ENCODE data around the gene FREM1. TPM values are rescaled to one million over a fixed set of nuclear protein-coding genes. Genes with fewer than 3 reads are reported as not detected.

Gene FREM1
- total and polyA plus RNA-seq, 4 donors = 0.33 to 21.8 (median 1.3) TPM

DNA sequence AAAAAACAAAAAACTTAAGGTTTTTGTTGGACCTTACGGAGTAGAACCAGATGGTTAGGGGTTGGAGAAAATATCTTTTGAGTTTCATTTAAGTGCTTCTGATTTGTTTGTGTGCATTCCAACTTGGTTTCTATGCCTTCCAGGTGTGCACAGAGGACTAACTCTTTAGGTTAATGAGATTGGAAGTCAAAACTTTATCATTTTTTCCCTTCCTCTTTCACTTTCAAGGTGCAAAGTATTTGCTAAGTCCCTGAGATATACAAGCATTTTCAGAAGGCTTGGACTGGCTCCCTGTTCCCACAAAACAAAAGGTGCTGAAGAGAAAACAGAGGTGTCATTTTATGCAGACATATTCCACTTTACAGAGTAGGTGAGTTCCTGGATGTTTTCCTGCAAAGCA, 157.4 kb downstream of the FREM1 start:
- Histone ChIP-seq H3K9me3 (ENCODE audit: control insufficient read depth in 4 of 4, insufficient read depth in 3 of 4, low read length in 3 of 4) (peaks cover 0 to 2% (median 0%) of the 10 kb centered on the region in 4 donors), H3K4me1 (ENCODE audit: control insufficient read depth in 5 of 5, insufficient read depth in 5 of 5, low read length in 5 of 5) (peaks cover 0 to 12% (median 4%) of the 10 kb centered on the region in 5 donors), H3K27ac (ENCODE audit: low read depth in 1 of 2, low read length in 1 of 2) (no peak overlapping the region), H3K27me3 (ENCODE audit: control insufficient read depth in 3 of 3, insufficient read depth in 3 of 3, low read length in 2 of 3) (no peaks in the 10 kb centered on the region), H3K4me3 (no peak overlapping the region), H3K9ac (ENCODE audit: insufficient read depth in 1 of 2, low read length in 2 of 2) (no peak overlapping the region), H3K36me3 (ENCODE audit: control insufficient read depth in 4 of 4, insufficient read depth in 4 of 4, low read length in 4 of 4) (peaks cover 0 to 23% (median 9%) of the 10 kb centered on the region in 4 donors)
- ATAC-seq (ENCODE audit: insufficient read depth, low FRiP score) (no peak), DNase-seq (no peak)
- WGBS, 2 donors = 82 to 92% methylated on average over 1 of the region's 1 CpG
- TF ChIP-seq, protein P1, sequence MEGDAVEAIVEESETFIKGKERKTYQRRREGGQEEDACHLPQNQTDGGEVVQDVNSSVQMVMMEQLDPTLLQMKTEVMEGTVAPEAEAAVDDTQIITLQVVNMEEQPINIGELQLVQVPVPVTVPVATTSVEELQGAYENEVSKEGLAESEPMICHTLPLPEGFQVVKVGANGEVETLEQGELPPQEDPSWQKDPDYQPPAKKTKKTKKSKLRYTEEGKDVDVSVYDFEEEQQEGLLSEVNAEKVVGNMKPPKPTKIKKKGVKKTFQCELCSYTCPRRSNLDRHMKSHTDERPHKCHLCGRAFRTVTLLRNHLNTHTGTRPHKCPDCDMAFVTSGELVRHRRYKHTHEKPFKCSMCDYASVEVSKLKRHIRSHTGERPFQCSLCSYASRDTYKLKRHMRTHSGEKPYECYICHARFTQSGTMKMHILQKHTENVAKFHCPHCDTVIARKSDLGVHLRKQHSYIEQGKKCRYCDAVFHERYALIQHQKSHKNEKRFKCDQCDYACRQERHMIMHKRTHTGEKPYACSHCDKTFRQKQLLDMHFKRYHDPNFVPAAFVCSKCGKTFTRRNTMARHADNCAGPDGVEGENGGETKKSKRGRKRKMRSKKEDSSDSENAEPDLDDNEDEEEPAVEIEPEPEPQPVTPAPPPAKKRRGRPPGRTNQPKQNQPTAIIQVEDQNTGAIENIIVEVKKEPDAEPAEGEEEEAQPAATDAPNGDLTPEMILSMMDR (IDR thresholded peaks at IDR 0.05; ENCODE audit: control extremely low read depth, extremely low read depth) = no peak

DNA sequence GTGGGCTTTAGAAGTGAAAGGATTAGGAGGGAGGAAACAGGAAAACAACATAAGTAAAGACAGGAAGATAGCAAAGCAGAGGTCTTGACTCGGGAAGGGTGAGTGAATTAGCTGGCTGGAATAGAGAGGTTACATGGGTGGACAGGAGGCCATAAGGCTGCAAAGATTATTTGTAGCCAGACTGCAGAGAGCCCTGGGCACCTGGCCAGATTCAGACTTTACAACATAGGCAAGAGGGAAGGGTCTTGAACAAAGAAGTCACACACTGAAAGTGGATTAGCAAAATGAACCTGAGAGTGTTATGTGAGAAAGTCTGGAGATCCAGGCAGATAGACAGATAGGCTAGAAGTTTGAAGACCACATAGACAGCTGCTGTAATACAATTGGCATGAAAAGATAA, 158.0 kb downstream of the FREM1 start:
- TF ChIP-seq, protein P1 (IDR thresholded peaks at IDR 0.05; ENCODE audit: control extremely low read depth, extremely low read depth) = no peak
- no peak overlapping the region for H3K9ac ChIP-seq (ENCODE audit: insufficient read depth in 1 of 2, low read length in 2 of 2)
- WGBS, 2 donors = 54 to 58% methylated on average over 1 of the region's 1 CpG
- peaks cover 0 to 23% (median 11%) of the 10 kb centered on the region in 4 donors for H3K36me3 ChIP-seq (ENCODE audit: control insufficient read depth in 4 of 4, insufficient read depth in 4 of 4, low read length in 4 of 4)
- DNase-seq (peak; percentile 59 to 81 (median 65)), ATAC-seq (ENCODE audit: insufficient read depth, low FRiP score) (no peak)
- H3K9me3 ChIP-seq (ENCODE audit: control insufficient read depth in 4 of 4, insufficient read depth in 3 of 4, low read length in 3 of 4) = peaks cover 0 to 2% (median 0%) of the 10 kb centered on the region in 4 donors
- H3K4me1 ChIP-seq (ENCODE audit: control insufficient read depth in 5 of 5, insufficient read depth in 5 of 5, low read length in 5 of 5) = peaks cover 0 to 12% (median 4%) of the 10 kb centered on the region in 5 donors
- no peak overlapping the region for H3K27ac ChIP-seq (ENCODE audit: low read depth in 1 of 2, low read length in 1 of 2)
- no peaks in the 10 kb centered on the region for H3K27me3 ChIP-seq (ENCODE audit: control insufficient read depth in 3 of 3, insufficient read depth in 3 of 3, low read length in 2 of 3)
- no peak overlapping the region for H3K4me3 ChIP-seq

DNA sequence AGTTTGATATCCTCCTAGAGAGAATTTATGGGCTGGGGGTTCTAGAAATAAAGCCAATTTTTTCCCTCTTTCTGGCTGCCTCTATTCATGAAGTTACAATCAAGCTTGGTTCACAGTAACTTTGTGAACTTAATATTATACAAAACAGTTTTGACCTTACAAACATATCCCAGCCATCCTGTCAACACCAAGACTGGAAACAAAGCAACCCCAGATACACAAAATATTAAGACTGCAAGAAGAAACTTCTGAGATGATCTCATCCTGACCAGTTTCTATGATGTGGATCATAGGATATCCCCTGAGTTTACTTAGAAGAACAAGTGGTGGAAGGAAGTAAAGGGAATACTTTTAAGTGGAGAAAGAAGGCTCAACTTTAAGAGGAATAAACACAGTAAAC, 159.4 kb downstream of the FREM1 start:
- Histone ChIP-seq H3K9me3 (ENCODE audit: control insufficient read depth in 4 of 4, insufficient read depth in 3 of 4, low read length in 3 of 4) (peaks cover 0 to 2% (median 0%) of the 10 kb centered on the region in 4 donors), H3K36me3 (ENCODE audit: control insufficient read depth in 4 of 4, insufficient read depth in 4 of 4, low read length in 4 of 4) (peaks cover 0 to 36% (median 15%) of the 10 kb centered on the region in 4 donors), H3K27ac (ENCODE audit: low read depth in 1 of 2, low read length in 1 of 2) (no peak overlapping the region), H3K27me3 (ENCODE audit: control insufficient read depth in 3 of 3, insufficient read depth in 3 of 3, low read length in 2 of 3) (no peaks in the 10 kb centered on the region), H3K4me1 (ENCODE audit: control insufficient read depth in 5 of 5, insufficient read depth in 5 of 5, low read length in 5 of 5) (peaks cover 0 to 12% (median 4%) of the 10 kb centered on the region in 5 donors), H3K4me3 (no peak overlapping the region), H3K9ac (ENCODE audit: insufficient read depth in 1 of 2, low read length in 2 of 2) (no peak overlapping the region)
- TF ChIP-seq, protein P1 (IDR thresholded peaks at IDR 0.05; ENCODE audit: control extremely low read depth, extremely low read depth) = no peak
- no peak for ATAC-seq (ENCODE audit: insufficient read depth, low FRiP score)
- peak in 1 of 3 donors; percentile 20 for DNase-seq

DNA sequence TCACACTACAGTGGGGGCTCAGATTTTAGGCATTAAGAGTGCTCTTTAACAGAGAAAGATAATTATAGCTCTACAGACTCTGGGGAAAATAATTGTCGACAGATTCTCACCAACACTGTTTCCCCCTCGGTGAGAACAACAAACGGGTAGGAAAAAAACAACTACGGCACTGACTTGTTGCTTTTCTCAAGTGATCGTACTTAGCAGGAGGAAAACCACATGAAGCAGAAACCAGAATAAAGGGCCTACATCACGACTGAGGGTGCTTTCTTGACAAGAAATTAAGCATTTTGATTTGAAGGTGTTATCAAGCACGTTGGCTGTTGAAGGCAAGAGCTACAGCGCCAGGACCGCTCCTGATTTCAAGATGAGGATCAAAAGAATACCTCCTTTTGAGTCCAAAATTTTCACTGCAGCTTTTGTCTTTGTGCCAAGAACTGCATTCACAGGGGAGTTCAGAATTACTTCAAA, 160.5 kb downstream of the FREM1 start:
- peak in 1 of 3 donors; percentile 13 for DNase-seq

More for the DNA sequence above, 160.5 kb downstream of the FREM1 start:
- peaks cover 0 to 36% (median 16%) of the 10 kb centered on the region in 4 donors for H3K36me3 ChIP-seq (ENCODE audit: control insufficient read depth in 4 of 4, insufficient read depth in 4 of 4, low read length in 4 of 4)
- H3K9ac ChIP-seq (ENCODE audit: insufficient read depth in 1 of 2, low read length in 2 of 2) = no peak overlapping the region
- no peak overlapping the region for H3K4me3 ChIP-seq
- H3K27ac ChIP-seq (ENCODE audit: low read depth in 1 of 2, low read length in 1 of 2) = no peak overlapping the region
- no peak for ATAC-seq (ENCODE audit: insufficient read depth, low FRiP score)
- TF ChIP-seq, protein P1 (IDR thresholded peaks at IDR 0.05; ENCODE audit: control extremely low read depth, extremely low read depth) = no peak
- peaks cover 0 to 12% (median 4%) of the 10 kb centered on the region in 5 donors for H3K4me1 ChIP-seq (ENCODE audit: control insufficient read depth in 5 of 5, insufficient read depth in 5 of 5, low read length in 5 of 5)
- WGBS, 2 donors = 61 to 70% methylated on average over 9 of the region's 9 CpGs
- H3K27me3 ChIP-seq (ENCODE audit: control insufficient read depth in 3 of 3, insufficient read depth in 3 of 3, low read length in 2 of 3) = no peaks in the 10 kb centered on the region
- peaks cover 0 to 2% (median 0%) of the 10 kb centered on the region in 4 donors for H3K9me3 ChIP-seq (ENCODE audit: control insufficient read depth in 4 of 4, insufficient read depth in 3 of 4, low read length in 3 of 4)

Data from lung (tissue), 12 donors.